Endothelial cell of umbilical vein (primary cell): ENCODE results near the gene SLC49A3.

Experiments used
- EZH2 ChIP-seq: IDR thresholded peaks from 2 replicates; pipeline ENCODE4 v1.6.1; 2012; ENCODE audit warnings: borderline replicate concordance, low read depth, mild to moderate bottlenecking, moderate library complexity, low read length, inconsistent platforms; ENCODE audit not compliant: severe bottlenecking
- FOS ChIP-seq: IDR thresholded peaks from 2 replicates; pipeline ENCODE4 v1.6.1; 2011; ENCODE audit warnings: mild to moderate bottlenecking, low read length, moderate library complexity, borderline replicate concordance; ENCODE audit not compliant: insufficient read depth
- GATA2 ChIP-seq: IDR thresholded peaks from 2 replicates; pipeline ENCODE4 v1.7.0; 2011; ENCODE audit warnings: low read depth, mild to moderate bottlenecking, moderate library complexity, mixed read lengths, low read length; ENCODE audit not compliant: insufficient read length, insufficient read depth
- JUN ChIP-seq: IDR thresholded peaks from 2 replicates; pipeline ENCODE4 v1.6.1; 2011; ENCODE audit warnings: borderline replicate concordance, low read depth; ENCODE audit not compliant: insufficient read length, insufficient read depth
- MYC ChIP-seq: IDR thresholded peaks from one replicate; pipeline ENCODE4 v1.6.1; 2011; ENCODE audit warnings: mild to moderate bottlenecking, low read depth, low read length
- POLR2A ChIP-seq: IDR thresholded peaks from 2 replicates; pipeline ENCODE4 v1.6.1; 2012; ENCODE audit warnings: low read depth, mild to moderate bottlenecking, control low read depth, low read length
- POLR2AphosphoS5 ChIP-seq: IDR thresholded peaks from 2 replicates; pipeline ENCODE4 v1.6.1; 2012; ENCODE audit warnings: low read depth, mild to moderate bottlenecking, control low read depth, low read length, moderate library complexity; ENCODE audit not compliant: insufficient read depth
- TF ChIP-seq, protein P1 (sequence below), 2 donors: IDR thresholded peaks; 1 replicate in 1 of 2; 2 replicates in 1 of 2; pipeline ENCODE4 v1.5.1; 2011; ENCODE audit warnings: low read length in 2 of 2, mild to moderate bottlenecking in 2 of 2, moderate library complexity in 2 of 2, control low read depth in 1 of 2, inconsistent platforms in 1 of 2, low read depth in 1 of 2; ENCODE audit not compliant: insufficient read depth in 1 of 2; ENCODE audit errors: extremely low read depth in 1 of 2

DNA sequence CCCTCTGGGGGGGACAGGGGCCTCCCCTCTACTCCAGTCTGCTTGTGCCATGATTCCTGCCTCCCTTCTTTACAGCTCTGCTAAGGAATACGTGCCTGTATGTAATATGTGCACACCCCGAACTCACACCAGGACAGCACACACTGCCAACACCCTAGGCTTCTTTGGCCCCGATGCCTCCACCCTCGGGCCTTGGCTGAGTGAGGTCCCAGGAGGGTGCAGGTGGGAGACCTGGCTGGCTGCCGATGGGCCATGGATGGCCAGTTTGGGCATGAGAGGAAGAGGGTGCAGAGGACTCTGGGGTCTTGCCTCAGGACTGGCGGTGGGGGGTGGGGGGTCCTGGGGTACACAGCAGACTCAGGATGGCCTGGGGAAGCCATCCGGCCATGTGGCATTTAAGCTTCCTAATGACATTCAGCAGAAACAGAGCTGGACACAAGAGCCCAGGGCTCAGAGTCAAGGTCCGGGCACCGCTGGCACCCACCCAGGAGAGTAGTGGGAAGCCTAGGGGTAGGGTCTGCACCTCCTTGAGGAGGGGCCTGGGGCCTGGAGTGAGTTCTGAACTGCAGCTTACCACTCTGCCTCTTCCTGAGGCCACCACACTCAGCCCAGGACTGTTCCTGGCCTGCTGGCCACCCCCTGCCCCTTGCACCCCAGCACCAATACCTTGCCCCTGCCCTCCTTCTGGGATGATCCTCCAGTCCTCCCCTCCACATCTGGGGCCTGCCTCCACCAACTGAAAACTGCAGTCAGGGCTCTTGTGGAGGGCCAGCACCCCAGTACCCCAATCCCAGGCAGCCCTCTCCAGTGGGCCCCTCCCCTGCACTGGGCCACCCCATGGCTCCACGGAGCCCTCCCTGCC is 14.6 kb upstream of the SLC49A3 start:
- TF ChIP-seq, protein P1, sequence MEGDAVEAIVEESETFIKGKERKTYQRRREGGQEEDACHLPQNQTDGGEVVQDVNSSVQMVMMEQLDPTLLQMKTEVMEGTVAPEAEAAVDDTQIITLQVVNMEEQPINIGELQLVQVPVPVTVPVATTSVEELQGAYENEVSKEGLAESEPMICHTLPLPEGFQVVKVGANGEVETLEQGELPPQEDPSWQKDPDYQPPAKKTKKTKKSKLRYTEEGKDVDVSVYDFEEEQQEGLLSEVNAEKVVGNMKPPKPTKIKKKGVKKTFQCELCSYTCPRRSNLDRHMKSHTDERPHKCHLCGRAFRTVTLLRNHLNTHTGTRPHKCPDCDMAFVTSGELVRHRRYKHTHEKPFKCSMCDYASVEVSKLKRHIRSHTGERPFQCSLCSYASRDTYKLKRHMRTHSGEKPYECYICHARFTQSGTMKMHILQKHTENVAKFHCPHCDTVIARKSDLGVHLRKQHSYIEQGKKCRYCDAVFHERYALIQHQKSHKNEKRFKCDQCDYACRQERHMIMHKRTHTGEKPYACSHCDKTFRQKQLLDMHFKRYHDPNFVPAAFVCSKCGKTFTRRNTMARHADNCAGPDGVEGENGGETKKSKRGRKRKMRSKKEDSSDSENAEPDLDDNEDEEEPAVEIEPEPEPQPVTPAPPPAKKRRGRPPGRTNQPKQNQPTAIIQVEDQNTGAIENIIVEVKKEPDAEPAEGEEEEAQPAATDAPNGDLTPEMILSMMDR (IDR thresholded peaks at IDR 0.05; ENCODE audit: extremely low read depth in 1 of 2, insufficient read depth in 1 of 2, low read depth in 1 of 2, low read length in 2 of 2), result no peak
- TF ChIP-seq POLR2A, result no peak
- TF ChIP-seq EZH2, result no peak
- no peak for TF ChIP-seq MYC
- TF ChIP-seq POLR2AphosphoS5, result no peak
- no peak for TF ChIP-seq JUN
- TF ChIP-seq FOS, result no peak
- TF ChIP-seq GATA2, result no peak
